ENCODE data around the gene ACY1. TPM values are rescaled to one million over a fixed set of nuclear protein-coding genes. Genes with fewer than 3 reads are reported as not detected.
A peak's percentile ranks its signal among the peaks of the same experiment; 100 is the strongest.

ACY1 gene
- total RNA-seq, 1 donor from 2014 or later: 58.0 TPM

DNA sequence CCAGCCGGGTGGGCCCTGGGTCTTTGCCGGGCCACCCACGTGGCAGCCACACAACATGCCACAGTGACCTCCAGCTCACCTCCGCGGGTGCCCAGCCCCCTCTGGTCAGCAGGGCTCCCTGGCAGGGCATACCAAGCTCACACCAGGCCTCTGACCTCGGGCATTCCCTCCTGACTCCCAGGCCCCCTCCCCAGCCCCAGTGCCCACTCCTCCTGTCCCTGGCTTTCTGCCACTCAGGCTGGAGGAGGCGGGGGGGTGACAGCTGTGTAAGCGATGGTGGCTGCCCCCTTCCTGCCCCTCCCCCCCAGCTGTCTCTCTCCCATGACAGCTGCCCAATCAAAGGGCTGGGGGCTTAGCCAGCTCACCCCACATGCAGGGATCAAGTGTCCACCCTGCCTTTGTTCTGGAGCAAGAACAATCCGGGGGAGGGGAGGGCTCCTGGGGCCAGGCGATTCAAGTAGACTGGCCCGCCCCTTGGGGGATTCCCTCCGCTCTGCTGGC is 19.3 kb upstream of the ACY1 start:
- peaks cover 7% of the 10 kb centered on the region for H3K27me3 Mint-ChIP-seq (ENCODE audit: insufficient read depth)
- peaks cover 4% of the 10 kb centered on the region for H3K36me3 Mint-ChIP-seq (ENCODE audit: low read depth)
- peaks cover 3% of the 10 kb centered on the region for H3K4me1 Mint-ChIP-seq (ENCODE audit: low read depth)
- intact Hi-C loops (cut with micrococcal nuclease): no loop called here
- no peak for DNase-seq (ENCODE audit: low spot score)
- H3K4me3 Mint-ChIP-seq: no peak overlapping the region
- no peaks in the 10 kb centered on the region for H3K9me3 Mint-ChIP-seq
- no peak overlapping the region for H3K27ac Mint-ChIP-seq

DNA sequence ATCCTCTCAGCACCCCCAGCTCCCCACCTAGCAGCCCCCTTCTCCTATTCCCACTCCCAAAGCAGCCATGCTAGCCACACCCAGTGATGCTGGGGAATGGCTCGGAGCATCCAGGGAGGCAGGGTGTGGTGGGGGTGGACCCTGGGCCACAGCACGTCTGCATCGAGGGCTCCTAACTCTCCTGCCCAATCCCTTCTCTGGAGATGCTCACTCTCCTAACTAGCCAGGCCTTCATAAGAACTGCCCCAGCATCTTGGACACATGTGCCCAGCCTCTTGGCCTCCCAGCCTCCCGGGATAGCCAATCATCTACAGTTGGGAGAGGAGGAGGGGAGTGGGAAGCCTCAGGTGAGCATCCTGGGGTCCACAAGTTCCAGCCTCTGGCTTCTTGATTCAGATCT is 18.8 kb upstream of the ACY1 start:
- Mint-ChIP-seq H3K27ac (no peak overlapping the region), H3K4me1 (ENCODE audit: low read depth) (peaks cover 6% of the 10 kb centered on the region), H3K9me3 (no peaks in the 10 kb centered on the region), H3K27me3 (ENCODE audit: insufficient read depth) (peaks cover 7% of the 10 kb centered on the region), H3K36me3 (ENCODE audit: low read depth) (peaks cover 5% of the 10 kb centered on the region), H3K4me3 (no peak overlapping the region)
- intact Hi-C loops (cut with micrococcal nuclease): no loop called here
- no peak for DNase-seq (ENCODE audit: low spot score)

DNA sequence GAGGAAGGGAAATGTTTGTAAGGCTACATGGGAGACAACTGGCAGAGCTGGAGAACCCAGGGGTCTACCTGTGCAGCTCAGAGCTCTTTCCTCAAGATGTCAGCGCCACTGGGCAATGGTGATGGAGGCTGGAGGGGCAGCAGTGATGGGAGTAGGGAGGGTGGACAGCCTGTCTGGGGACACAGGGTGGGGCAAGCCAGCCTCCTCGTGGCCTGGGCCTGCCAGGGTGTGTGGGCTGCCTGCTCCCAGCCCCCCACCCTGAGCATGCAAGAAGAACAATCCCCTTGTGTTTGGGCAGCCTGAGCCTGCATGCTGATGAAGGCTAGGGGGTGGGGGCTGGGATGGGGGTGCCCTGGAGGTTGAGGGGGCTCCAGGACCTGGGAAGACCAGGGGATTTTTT is 17.3 kb upstream of the ACY1 start:
- Mint-ChIP-seq H3K27ac (no peak overlapping the region), H3K27me3 (ENCODE audit: insufficient read depth) (peaks cover 7% of the 10 kb centered on the region), H3K4me1 (ENCODE audit: low read depth) (peaks cover 6% of the 10 kb centered on the region), H3K9me3 (no peaks in the 10 kb centered on the region), H3K36me3 (ENCODE audit: low read depth) (peaks cover 7% of the 10 kb centered on the region), H3K4me3 (peak overlapping the region; percentile 56)
- intact Hi-C loops (cut with micrococcal nuclease): no loop called here
- DNase-seq (ENCODE audit: low spot score): no peak

DNA sequence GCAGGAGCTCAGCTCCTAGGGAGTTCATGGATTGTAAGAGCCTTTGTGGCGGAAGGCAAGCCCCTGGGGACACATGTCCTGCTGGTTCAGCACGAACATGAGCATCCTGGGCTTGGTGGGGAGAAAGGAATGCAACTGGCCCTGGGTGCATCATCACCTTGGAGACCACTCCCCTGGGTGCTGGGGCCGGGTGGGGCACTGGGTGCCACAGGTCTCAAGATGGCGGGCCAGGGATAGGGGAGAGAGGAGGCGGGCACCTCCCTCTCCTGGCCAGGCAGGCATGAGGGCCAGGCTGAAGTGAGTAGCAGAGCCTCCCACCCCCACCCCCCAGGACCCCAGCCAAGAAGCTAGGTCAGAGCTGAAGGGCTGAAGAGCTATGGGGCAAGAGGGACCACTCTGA is 16.8 kb upstream of the ACY1 start:
- Mint-ChIP-seq H3K4me1 (ENCODE audit: low read depth) (peaks cover 6% of the 10 kb centered on the region), H3K4me3 (peak overlapping the region; percentile 87), H3K9me3 (no peaks in the 10 kb centered on the region), H3K36me3 (ENCODE audit: low read depth) (peaks cover 7% of the 10 kb centered on the region), H3K27me3 (ENCODE audit: insufficient read depth) (peaks cover 7% of the 10 kb centered on the region), H3K27ac (peak overlapping the region; percentile 77)
- no peak for DNase-seq (ENCODE audit: low spot score)
- intact Hi-C loops (cut with micrococcal nuclease): no loop called here

DNA sequence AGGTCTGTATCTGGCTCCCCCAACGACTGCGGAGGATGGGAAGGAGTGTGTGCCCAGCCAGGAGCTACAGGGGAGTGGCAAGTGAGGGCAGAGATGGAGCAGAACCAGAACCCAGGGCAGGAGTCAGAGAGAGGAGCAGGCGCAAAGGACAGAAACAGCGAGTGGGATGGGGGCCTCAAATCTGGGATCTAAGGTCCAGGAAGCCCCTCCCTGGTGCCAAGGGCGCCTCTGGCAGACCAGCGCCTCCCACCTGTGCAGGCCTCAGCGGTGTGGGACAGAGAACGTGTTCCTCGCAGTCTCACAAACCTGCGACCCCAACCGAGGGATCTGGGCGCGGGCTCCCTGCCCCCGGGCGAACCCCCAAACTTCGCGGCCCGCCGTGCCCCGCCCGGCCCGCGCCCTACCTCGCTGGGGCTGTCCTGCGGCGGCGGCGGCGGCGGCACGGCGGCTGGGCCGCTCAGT is 16.4 kb upstream of the ACY1 start:
- Mint-ChIP-seq H3K9me3 (no peaks in the 10 kb centered on the region), H3K4me1 (ENCODE audit: low read depth) (peaks cover 6% of the 10 kb centered on the region), H3K27ac (peak overlapping the region; percentile 77), H3K27me3 (ENCODE audit: insufficient read depth) (peaks cover 4% of the 10 kb centered on the region), H3K4me3 (peak overlapping the region; percentile 87), H3K36me3 (ENCODE audit: low read depth) (peaks cover 7% of the 10 kb centered on the region)
- intact Hi-C loops (cut with micrococcal nuclease): loop anchor here (1.0 kb wide), 1 partner anchor 25 kb away; the partner anchor contains the start of gene PARP3
- DNase-seq (ENCODE audit: low spot score): no peak

DNA sequence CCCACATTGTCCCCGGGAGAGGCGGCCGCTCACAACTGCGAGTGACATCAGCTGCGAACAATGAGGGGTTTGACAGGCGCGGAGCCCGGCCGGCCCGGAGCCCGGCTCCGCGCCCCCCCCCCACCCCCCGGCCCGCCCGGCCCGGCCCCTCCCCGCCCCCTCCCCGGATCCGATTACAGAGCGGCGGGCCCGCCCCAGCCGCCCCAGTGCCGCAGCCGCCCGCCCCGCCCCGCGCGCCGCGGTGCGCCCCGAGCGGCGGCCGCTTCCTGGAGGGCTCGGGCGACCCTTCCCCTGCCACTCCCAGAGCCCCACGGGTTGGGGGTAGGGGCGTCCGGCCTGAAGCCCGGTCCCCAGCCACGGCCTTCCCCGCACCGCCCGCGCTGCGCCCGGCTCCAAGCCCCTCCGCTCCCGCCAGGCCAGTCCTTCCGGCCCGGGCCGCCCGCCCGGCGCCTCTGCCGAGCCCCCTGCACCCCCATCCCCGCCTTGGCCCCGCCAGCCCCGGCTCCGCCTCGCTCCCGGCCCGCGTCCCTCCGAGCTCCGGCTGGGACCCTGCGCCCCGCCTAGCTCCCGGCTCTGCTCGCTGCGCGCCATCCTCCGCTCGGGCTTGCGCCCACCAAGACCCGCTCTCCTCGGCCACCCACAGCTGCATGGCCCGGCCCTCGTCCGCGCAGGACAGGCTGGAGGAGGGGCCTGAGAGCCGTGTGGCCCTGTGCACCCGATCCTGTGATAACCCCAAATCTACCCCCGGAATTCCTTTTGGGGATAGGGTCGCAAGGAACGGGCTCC is 15.8 kb upstream of the ACY1 start, which contains the start of gene PCBP4:
TSS of gene PCBP4 (minus strand) at position 71 of the 786 bp plus-strand sequence. CDS start 6,214 bp downstream, outside the sequence.
- DNase-seq (ENCODE audit: low spot score): peak; percentile 39
- peaks cover 7% of the 10 kb centered on the region for H3K36me3 Mint-ChIP-seq (ENCODE audit: low read depth)
- no peaks in the 10 kb centered on the region for H3K9me3 Mint-ChIP-seq
- H3K4me3 Mint-ChIP-seq: peak within 1 kb of the TSS; percentile 87
- intact Hi-C loops (cut with micrococcal nuclease): loop anchor here (1.0 kb wide), 1 partner anchor 25 kb away; the partner anchor contains the start of gene PARP3
- peaks cover 6% of the 10 kb centered on the region for H3K4me1 Mint-ChIP-seq (ENCODE audit: low read depth)
- peaks cover 4% of the 10 kb centered on the region for H3K27me3 Mint-ChIP-seq (ENCODE audit: insufficient read depth)
- peak within 1 kb of the TSS; percentile 81 for H3K27ac Mint-ChIP-seq

DNA sequence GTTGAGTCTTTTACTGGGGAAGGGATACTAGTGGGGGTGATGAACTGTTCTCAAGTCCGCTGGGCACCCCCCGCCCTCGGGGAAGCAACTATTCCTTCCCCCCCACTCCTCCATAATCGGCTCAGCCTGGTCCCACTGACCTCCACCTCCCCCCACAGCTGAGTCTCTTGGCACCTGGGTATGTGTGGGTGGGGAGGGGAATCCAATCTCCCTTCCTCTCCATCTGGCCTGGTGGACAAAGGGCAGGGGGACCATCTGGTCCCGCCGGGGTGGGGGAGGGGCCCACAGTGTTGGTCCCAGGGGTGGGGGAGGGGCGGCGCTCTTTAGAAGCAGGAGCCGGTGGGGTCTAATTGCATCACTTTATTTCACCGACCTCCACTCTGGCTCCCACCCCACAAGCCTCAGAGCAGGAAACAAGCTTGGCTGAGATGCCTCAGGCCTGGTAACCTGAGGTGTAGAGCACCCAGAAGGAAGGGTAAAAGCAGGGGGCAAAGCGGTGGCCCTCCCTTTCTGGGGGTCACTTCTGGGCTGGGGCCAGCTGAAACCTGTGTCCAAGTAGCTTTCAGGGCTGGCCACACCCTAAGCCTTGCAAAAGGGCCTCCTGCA is 15.1 kb upstream of the ACY1 start:
- Mint-ChIP-seq H3K27ac (peak overlapping the region; percentile 81), H3K36me3 (ENCODE audit: low read depth) (peaks cover 7% of the 10 kb centered on the region), H3K9me3 (no peaks in the 10 kb centered on the region), H3K4me3 (peak overlapping the region; percentile 87), H3K27me3 (ENCODE audit: insufficient read depth) (peaks cover under 1% of the 10 kb centered on the region), H3K4me1 (ENCODE audit: low read depth) (peaks cover 6% of the 10 kb centered on the region)
- DNase-seq (ENCODE audit: low spot score): no peak
- intact Hi-C loops (cut with micrococcal nuclease): no loop called here

DNA sequence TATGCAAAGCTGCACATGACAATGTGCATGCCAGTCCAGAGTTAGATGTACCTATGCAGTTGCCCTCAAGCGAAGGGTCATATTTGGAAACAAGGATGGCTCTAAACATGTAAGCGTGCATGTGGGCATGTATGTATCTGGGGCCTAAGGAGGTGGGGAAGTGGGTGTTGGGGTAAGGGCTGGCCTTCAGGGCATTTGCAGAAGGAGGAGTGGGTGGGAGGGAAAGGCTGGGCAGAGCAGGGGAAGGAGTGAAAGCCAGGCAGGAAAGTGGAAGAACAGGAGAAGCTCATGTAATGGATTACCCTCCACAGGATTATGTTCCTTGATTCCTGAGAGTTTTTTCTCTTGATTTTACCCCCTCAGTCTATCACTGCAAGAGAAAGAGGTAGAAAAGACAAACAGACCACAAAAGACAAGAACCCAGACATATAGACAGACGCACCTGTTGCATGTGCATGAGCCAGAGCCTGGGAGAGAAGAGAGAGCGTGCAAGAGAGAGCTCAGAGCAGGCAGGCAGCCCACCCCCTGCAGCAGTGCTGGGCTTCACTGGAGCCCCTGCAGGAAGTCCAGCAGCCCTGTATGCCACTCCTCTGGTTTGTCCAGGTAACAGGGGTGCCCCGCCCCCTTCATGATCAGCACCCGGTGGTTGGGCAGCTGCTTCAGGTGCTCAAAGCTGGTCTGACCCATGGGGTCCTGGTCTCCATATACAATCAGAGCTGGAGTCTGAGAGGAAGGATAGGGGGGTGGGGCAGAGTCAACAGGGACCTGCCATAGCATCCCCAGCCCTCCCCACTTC is 14.3 kb upstream of the ACY1 start:
- no peaks in the 10 kb centered on the region for H3K9me3 Mint-ChIP-seq
- intact Hi-C loops (cut with micrococcal nuclease): no loop called here
- H3K27me3 Mint-ChIP-seq (ENCODE audit: insufficient read depth): no peaks in the 10 kb centered on the region
- H3K4me1 Mint-ChIP-seq (ENCODE audit: low read depth): peaks cover 12% of the 10 kb centered on the region
- peak overlapping the region; percentile 52 for H3K27ac Mint-ChIP-seq
- H3K36me3 Mint-ChIP-seq (ENCODE audit: low read depth): peaks cover 7% of the 10 kb centered on the region
- H3K4me3 Mint-ChIP-seq: peak overlapping the region; percentile 83
- DNase-seq (ENCODE audit: low spot score): no peak

DNA sequence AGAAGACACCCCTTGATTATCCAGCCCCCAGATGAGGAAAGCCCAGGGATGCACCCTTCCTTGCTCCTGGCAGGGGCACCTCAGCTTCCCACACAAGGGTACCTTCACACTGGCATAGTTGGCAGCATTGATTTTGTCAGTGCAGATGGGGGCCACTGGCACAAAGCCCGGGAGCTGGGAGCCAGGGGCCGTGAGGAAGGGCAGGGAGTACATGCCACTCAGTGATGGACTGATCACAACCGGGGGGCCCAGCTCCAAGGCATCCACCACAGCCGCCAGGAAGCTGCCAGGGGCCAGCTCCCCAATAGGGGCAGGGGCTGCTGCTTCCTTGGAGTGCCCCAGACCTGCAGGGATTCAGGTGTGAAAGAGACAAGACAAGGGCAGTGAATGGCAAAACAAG is 13.5 kb upstream of the ACY1 start:
- peaks cover 15% of the 10 kb centered on the region for H3K4me1 Mint-ChIP-seq (ENCODE audit: low read depth)
- DNase-seq (ENCODE audit: low spot score): no peak
- intact Hi-C loops (cut with micrococcal nuclease): loop anchor here (10.0 kb wide), 2 partner anchors 565 to 575 kb away; partner anchors contain the start of genes NT5DC2, RBM15B and UQCC5
- H3K9me3 Mint-ChIP-seq: no peaks in the 10 kb centered on the region
- no peaks in the 10 kb centered on the region for H3K27me3 Mint-ChIP-seq (ENCODE audit: insufficient read depth)
- H3K4me3 Mint-ChIP-seq: no peak overlapping the region
- H3K36me3 Mint-ChIP-seq (ENCODE audit: low read depth): peaks cover 7% of the 10 kb centered on the region
- H3K27ac Mint-ChIP-seq: no peak overlapping the region

DNA sequence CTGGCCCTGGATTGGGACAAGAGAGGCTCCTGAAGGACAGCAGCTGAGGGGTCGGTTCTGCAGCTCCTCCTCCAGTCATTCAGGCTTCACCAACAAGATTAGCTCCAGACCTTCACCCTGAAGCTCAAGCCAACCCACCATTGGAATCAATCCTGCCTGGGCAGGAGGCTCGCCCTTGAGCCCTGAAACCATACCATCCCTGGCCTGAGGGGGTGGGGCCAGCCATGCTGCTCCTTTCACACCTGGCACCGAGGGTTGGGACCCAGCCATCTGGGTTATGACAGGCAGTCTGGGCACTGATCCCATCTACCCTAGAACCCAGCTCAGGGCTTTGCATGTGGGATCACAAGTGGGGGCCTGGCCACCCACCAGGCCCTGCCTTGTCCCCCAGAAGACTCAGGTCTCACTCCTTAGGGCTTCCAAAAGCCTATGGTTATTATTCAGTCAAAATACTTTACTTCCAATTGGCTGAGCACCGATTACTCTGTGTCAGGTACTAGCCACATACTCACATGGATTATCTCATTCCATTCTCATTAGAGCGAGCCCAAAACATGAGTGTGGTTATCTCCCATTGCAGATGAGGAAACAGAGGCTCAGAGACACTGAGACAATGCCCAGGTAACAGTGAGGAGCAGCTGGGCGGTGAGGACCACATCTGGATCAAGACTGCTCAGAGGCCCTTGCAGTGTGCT is 12.6 kb upstream of the ACY1 start:
- peaks cover 7% of the 10 kb centered on the region for H3K36me3 Mint-ChIP-seq (ENCODE audit: low read depth)
- DNase-seq (ENCODE audit: low spot score): no peak
- no peaks in the 10 kb centered on the region for H3K27me3 Mint-ChIP-seq (ENCODE audit: insufficient read depth)
- peaks cover 22% of the 10 kb centered on the region for H3K4me1 Mint-ChIP-seq (ENCODE audit: low read depth)
- H3K4me3 Mint-ChIP-seq: no peak overlapping the region
- H3K9me3 Mint-ChIP-seq: no peaks in the 10 kb centered on the region
- no peak overlapping the region for H3K27ac Mint-ChIP-seq
- intact Hi-C loops (cut with micrococcal nuclease): loop anchor here (10.0 kb wide), 2 partner anchors 564 to 576 kb away; partner anchors contain the start of genes NT5DC2, RBM15B and UQCC5

DNA sequence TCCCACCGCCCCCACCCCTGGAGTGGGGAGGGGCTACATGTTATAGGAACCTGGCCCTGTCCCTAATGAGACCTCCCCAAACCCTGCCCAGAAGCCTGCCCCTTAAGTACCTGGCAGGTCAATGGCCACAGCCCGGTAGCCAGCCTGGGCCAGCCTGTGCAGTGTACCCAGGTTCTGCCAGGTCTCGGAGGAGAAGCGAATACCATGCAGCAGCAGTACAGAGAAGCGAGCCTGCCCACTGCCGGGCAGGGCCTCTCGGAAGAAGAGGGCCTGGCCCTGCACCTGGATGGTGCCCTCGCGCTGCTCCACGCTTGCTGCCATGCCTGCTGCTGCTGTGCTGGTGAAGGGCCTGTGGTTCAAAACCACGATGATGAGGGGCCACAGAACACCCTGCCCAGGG is 12.0 kb upstream of the ACY1 start:
- intact Hi-C loops (cut with micrococcal nuclease): loop anchor here (10.0 kb wide), 2 partner anchors 563 to 577 kb away; partner anchors contain the start of genes NT5DC2, RBM15B and UQCC5
- no peaks in the 10 kb centered on the region for H3K27me3 Mint-ChIP-seq (ENCODE audit: insufficient read depth)

More for the DNA sequence above, 12.0 kb upstream of the ACY1 start:
- Mint-ChIP-seq H3K27ac (no peak overlapping the region), H3K4me3 (peak overlapping the region; percentile 26), H3K9me3 (no peaks in the 10 kb centered on the region), H3K4me1 (ENCODE audit: low read depth) (peaks cover 22% of the 10 kb centered on the region), H3K36me3 (ENCODE audit: low read depth) (peaks cover 7% of the 10 kb centered on the region)
- no peak for DNase-seq (ENCODE audit: low spot score)

Data from activated T-helper 1 cell treated with anti-CD3 and anti-CD28 coated beads, Interleukin-12 subunit alpha, Interleukin-12 subunit beta, Interleukin-2, Interleukin-4 antibody, amounts not matched to agents 30 ng/mL and 10 ng/mL and 1 ng/mL, durations not matched to agents 14 hours and 24 hours and 36 hours (primary cell).